Renal pelvis (tissue), 4 donors: Measurements from ENCODE around the gene SSC5D. TPM values are rescaled to one million over a fixed set of nuclear protein-coding genes. Genes with fewer than 3 reads are reported as not detected.
A peak's percentile ranks its signal among the peaks of the same experiment; 100 is the strongest.

Source experiments
- DNase-seq: peaks from one replicate; pipeline ENCODE4 v3.0.0-alpha.2; 2013
- polyA plus RNA-seq, 3 donors: library from polyadenylated mRNA; unstranded; fragments of 120-200 nt; gene quantifications; one replicate each; pipeline ENCODE4 v1.2.1, GENCODE V29; 2013; ENCODE audit not compliant: insufficient read length in 3 of 3

The SSC5D gene
- polyA plus RNA-seq, 3 donors, result 1.6 to 4.1 (median 2.1) TPM

DNA sequence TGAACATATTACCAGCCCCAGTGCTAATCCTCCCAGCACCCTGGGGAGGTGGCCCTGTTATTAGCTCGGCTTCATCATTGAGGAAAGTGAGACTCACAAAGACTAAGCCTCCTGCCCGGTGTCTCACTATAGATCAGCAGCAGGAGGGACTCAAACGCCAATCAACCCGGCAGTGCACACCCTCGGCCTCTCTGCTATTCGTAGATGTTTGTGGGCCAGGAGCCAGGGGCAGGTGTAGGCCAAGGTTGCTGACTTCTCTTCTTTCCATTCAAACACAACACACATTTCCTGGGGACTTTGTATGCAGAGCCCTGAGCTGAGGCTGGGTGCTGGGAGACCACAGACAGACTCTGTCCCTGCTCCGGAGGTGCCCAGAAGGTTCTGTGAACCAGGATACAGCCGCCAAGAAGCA is 66.5 kb downstream of the SSC5D start:
- DNase-seq, result no peak

DNA sequence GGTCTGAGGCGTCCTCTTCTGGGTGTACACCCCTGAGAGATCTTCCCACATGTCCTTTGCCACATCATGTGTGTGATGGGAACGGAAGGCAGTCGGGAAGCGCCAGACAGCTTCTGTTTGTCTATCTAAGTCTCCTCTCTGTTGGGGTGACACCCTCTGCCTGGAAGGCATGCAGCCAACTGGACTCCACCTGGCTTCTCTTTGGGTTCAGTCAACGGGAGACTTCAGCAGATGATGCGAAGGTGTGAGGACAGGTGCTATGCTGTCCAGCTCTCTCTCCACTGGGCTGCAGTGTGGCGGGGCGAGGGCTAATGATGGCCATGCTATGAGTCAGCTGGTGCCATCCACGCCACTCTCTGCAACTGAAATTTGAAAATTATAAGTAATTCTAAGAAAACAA is 71.4 kb downstream of the SSC5D start:
- DNase-seq, result no peak

DNA sequence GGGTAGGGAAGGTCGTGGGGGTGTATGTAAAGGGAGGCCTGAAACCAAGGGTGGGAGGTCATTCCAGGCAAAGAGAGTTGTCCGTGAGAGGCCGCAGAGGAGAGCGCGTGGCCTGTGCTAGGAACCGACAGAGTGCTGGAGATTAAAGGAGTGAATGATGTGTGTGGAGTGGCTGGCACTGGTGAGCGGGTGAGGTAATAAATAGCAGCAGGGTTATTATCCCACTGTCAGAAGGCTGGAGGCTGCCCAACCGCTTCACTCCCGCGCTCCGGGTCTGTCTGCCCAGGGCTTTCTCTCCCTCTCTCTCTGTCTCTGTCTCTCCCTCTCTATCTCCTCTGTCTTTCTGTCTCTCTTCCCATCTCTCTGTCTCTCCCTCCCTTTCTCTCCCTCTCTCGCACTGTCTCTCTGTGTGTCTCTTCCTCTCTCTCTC is 75.0 kb downstream of the SSC5D start:
- no peak for DNase-seq

DNA sequence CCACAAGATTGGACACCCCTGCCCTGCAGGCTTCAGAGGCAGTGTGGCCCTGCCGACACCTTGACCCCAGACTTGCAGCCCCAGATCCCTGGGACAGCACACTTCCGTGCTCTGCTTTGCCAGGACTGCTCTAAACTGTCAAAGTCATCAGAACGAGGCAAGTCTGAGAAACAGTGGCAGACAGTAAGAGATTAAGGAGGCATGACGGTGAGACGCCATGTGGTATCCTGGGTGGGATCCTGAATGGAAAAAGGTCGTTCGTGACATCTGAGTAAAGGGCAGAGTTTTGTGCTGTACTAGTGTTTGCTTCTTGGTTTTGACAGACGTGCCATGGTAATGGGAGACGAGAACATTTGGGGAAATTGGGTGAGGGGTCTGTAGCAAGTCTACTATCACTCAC is 78.6 kb downstream of the SSC5D start:
- peak; percentile 37 for DNase-seq

DNA sequence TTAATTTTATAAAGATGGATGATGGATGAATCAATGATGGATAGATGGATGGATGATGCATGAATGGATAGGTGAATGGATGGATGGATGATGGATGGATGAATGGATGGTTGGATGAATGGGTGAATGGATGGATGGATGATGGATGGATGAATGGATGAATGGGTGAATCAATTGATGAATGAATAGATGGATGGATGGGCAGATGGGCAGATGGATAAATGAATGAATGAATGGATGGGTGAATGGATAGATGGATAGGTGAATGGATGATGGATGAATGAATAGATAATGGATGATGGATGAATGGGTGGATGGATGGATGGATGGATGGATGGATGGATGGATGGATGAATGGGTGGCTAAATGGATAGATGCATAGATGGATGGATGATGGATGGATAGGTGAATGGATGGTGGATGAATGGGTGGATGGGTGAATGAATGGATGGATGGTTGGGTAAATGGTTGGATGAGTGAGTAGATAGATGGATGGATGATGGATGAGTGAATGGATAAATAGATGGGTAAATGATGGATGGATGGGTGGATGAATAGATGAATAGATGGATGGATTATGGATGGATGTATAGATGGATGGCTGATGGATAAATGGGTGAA is 79.6 kb downstream of the SSC5D start:
- DNase-seq, result no peak

Other genes starting within 250 kb of the SSC5D start
- gene PPP6R1, start 229.4 kb upstream of the SSC5D start, polyA plus RNA-seq, result 10 to 100 TPM; 48.3 to 52.8 (median 52.6) TPM
- gene HSPBP1, start 208.3 kb upstream of the SSC5D start, polyA plus RNA-seq, result 10 to 100 TPM; 36.4 to 49.5 (median 42.5) TPM
- 10 to 100 TPM; 11.5 to 18.7 (median 16.5) TPM for gene BRSK1, start 204.4 kb upstream of the SSC5D start, polyA plus RNA-seq
- 1 to 10 TPM; 1.4 to 1.6 (median 1.6) TPM for gene TMEM150B, start 163.1 kb upstream of the SSC5D start, polyA plus RNA-seq
- 10 to 100 TPM; 21.5 to 37.2 (median 33.0) TPM for gene KMT5C, start 148.6 kb upstream of the SSC5D start, polyA plus RNA-seq
- gene COX6B2, start 133.7 kb upstream of the SSC5D start, polyA plus RNA-seq, result 1 to 10 TPM in 2 of 3 donors, under 1 TPM in 1; 0.97 to 2.0 (median 1.3) TPM
- under 1 TPM; 0.13 to 0.31 (median 0.14) TPM for gene GARIN5B, start 125.2 kb upstream of the SSC5D start, polyA plus RNA-seq
- gene IL11, start 118.0 kb upstream of the SSC5D start, polyA plus RNA-seq, result 1 to 10 TPM; 1.2 to 2.0 (median 1.5) TPM
- under 1 TPM; 0.41 to 0.81 (median 0.55) TPM for gene TMEM190, start 111.6 kb upstream of the SSC5D start, polyA plus RNA-seq
- 1 to 10 TPM in 1 of 3 donors, under 1 TPM in 2; 0.61 to 1.2 (median 0.91) TPM for gene TMEM238, start 104.1 kb upstream of the SSC5D start, polyA plus RNA-seq
- gene RPL28, start 102.5 kb upstream of the SSC5D start, polyA plus RNA-seq, result 1,000 to 10,000 TPM; 1,015 to 1,277 (median 1,113) TPM
- gene UBE2S, start 80.6 kb upstream of the SSC5D start, polyA plus RNA-seq, result 10 to 100 TPM; 45.2 to 74.8 (median 57.4) TPM
- under 1 TPM; 0.10 to 0.31 (median 0.26) TPM for gene SHISA7, start 45.1 kb upstream of the SSC5D start, polyA plus RNA-seq
- gene ISOC2, start 26.8 kb upstream of the SSC5D start, polyA plus RNA-seq, result 10 to 100 TPM; 42.6 to 52.1 (median 50.0) TPM
- gene C19orf85, start 23.7 kb upstream of the SSC5D start, polyA plus RNA-seq, result not detected
- gene ZNF628, start 11.8 kb upstream of the SSC5D start, polyA plus RNA-seq, result 1 to 10 TPM; 5.1 to 6.8 (median 5.2) TPM
- gene NAT14, start 3.2 kb upstream of the SSC5D start, polyA plus RNA-seq, result 10 to 100 TPM; 45.7 to 58.9 (median 58.8) TPM
- gene SBK2, start 48.7 kb downstream of the SSC5D start, polyA plus RNA-seq, result 1 to 10 TPM in 2 of 3 donors, under 1 TPM in 1; 0.99 to 2.3 (median 1.5) TPM
- under 1 TPM in 2 of 3 donors, not detected in 1; 0.11 to 0.44 TPM for gene SBK3, start 57.1 kb downstream of the SSC5D start, polyA plus RNA-seq
- 10 to 100 TPM; 21.5 to 23.7 (median 22.9) TPM for gene ZNF579, start 92.4 kb downstream of the SSC5D start, polyA plus RNA-seq
- 10 to 100 TPM; 25.2 to 27.9 (median 25.6) TPM for gene FIZ1, start 111.1 kb downstream of the SSC5D start, polyA plus RNA-seq
- gene ZNF524, start 111.9 kb downstream of the SSC5D start, polyA plus RNA-seq, result 10 to 100 TPM; 10.5 to 13.2 (median 12.4) TPM
- 10 to 100 TPM in 2 of 3 donors, 1 to 10 TPM in 1; 9.9 to 13.5 (median 11.6) TPM for gene ZNF865, start 117.2 kb downstream of the SSC5D start, polyA plus RNA-seq
- gene ZNF784, start 136.1 kb downstream of the SSC5D start, polyA plus RNA-seq, result 10 to 100 TPM; 13.6 to 15.9 (median 13.9) TPM
- 10 to 100 TPM; 55.8 to 60.5 (median 57.3) TPM for gene ZNF580, start 152.6 kb downstream of the SSC5D start, polyA plus RNA-seq
- 10 to 100 TPM; 28.3 to 35.1 (median 32.8) TPM for gene ZNF581, start 155.2 kb downstream of the SSC5D start, polyA plus RNA-seq
- gene CCDC106, start 159.8 kb downstream of the SSC5D start, polyA plus RNA-seq, result 10 to 100 TPM; 28.0 to 30.2 (median 28.2) TPM
- 100 to 1,000 TPM; 198 to 235 (median 219) TPM for gene U2AF2, start 166.6 kb downstream of the SSC5D start, polyA plus RNA-seq
- 100 to 1,000 TPM; 123 to 173 (median 140) TPM for gene EPN1, start 186.8 kb downstream of the SSC5D start, polyA plus RNA-seq
- under 1 TPM in 1 of 3 donors, not detected in 2; 0.05 TPM for gene NLRP9, start 250.0 kb downstream of the SSC5D start, polyA plus RNA-seq